GM23248 (cell line): ENCODE data around the gene LMO7.

Source experiments
- EZH2 ChIP-seq: fragments of 200-600 bp; sonication (generic); IDR thresholded peaks from 2 replicates; pipeline ENCODE4 v1.6.1; 2018; ENCODE audit warnings: antibody characterized with exemption, mild to moderate bottlenecking; ENCODE audit not compliant: insufficient read depth, poor library complexity, severe bottlenecking
- EZH2phosphoT487 ChIP-seq: fragments of 200-600 bp; sonication (generic); IDR thresholded peaks from 2 replicates; pipeline ENCODE4 v1.6.1; 2018; ENCODE audit warnings: antibody characterized with exemption, moderate library complexity, mild to moderate bottlenecking, low read depth; ENCODE audit not compliant: insufficient read depth

DNA sequence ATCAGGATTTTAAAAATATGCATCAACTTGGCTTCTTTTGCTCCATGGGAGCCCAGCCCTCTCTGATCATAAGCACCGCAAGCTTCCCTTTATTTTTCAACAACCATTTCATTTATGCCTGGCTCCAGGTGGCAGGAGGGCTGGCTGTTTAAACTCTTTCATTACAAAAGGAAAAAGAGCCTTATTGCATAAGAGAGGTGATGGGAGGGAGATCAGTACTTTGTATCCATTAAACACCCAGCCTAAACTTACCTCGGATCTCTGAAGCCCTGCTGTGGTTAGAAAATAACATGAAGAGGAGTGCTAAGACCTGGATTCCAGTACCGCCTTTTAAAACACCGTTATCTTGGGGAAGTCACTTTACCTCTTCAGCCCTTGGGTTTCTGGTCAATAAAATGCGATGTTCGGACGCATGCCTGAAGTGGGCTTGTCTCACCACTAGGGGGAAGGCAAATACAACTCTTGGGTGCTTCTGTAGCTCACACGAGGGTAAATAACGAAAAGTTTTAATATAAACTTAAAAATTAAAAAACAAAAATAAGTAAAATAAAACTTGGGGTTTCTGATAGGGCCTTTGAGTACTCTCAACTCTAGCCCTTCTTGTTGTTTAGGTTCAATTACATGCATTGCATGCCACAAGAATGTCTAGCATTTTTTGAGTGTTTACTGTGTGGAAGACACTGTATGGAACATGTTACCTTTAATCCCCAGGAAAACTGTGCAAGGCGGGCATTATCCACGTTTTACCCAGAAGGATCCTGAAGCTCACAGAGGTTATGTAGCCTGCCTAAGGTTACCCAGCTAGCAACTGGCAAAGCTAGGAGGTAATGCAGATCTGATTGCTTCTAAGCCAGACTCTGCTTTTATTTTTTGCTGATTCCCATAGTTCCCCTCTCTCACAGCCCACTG, 240.3 kb downstream of the LMO7 start:
- TF ChIP-seq EZH2 = no peak
- no peak for TF ChIP-seq EZH2phosphoT487
